ENCODE results near the gene TBATA.

TBATA gene

DNA sequence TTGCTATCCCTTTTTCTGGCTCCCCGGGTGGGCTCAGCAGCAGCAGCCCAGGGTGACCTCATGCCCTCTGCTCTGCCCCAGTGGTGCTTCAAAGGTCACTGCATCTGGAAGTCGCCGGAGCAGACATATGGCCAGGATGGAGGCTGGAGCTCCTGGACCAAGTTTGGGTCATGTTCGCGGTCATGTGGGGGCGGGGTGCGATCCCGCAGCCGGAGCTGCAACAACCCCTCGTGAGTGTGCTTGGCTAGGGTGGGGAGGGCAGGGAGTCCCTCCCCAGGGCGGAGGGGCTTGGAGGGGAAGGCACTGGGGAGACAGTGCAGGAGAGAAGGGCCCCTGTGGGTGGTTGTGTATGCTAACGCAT, 46.4 kb downstream of the TBATA start:
- DNase-seq (ENCODE audit: low read depth), result no peak
- TF ChIP-seq, protein P1, sequence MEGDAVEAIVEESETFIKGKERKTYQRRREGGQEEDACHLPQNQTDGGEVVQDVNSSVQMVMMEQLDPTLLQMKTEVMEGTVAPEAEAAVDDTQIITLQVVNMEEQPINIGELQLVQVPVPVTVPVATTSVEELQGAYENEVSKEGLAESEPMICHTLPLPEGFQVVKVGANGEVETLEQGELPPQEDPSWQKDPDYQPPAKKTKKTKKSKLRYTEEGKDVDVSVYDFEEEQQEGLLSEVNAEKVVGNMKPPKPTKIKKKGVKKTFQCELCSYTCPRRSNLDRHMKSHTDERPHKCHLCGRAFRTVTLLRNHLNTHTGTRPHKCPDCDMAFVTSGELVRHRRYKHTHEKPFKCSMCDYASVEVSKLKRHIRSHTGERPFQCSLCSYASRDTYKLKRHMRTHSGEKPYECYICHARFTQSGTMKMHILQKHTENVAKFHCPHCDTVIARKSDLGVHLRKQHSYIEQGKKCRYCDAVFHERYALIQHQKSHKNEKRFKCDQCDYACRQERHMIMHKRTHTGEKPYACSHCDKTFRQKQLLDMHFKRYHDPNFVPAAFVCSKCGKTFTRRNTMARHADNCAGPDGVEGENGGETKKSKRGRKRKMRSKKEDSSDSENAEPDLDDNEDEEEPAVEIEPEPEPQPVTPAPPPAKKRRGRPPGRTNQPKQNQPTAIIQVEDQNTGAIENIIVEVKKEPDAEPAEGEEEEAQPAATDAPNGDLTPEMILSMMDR (IDR thresholded peaks at IDR 0.05; ENCODE audit: control insufficient read depth, insufficient read depth, low read depth, low read length, missing control alignments), result no peak
- no peak overlapping the region for H3K4me3 ChIP-seq (ENCODE audit: control insufficient read depth, low read depth, low read length)

DNA sequence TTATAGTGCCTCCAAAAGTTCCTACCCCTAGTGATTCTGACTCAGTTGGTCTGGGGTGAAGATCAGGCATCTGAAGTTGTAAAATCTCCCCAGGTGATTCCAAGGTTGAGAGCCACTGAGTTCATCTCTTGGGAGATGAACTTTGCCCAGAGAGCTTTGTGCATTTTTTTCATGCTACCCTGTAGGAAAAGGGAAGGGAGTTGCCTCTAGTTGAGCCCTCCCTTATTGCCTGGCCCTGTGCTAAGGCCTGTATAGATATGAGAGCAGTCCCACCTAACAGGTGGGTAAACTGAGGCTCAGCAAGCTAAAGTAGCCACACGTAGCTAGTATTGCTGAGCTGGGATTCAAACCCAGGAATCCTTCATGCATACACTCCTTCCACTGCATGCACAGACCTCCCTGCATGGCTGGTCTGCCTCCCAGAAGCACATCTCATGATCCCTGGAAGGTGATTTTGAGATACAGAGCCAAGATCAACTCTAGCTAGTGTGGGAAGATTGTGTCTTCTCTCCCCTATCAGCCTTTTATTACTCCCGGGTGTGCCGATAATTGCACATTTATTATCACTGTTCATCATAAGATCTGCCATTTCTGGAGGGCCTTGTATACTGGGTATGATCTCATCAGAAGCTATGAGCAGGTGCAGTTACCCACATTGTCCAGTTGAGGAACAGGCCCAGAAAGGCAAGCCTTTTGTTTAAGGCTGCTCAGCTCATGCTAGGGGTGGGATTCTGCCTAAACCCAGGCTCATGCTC, 47.0 kb downstream of the TBATA start:
- H3K4me3 ChIP-seq (ENCODE audit: control insufficient read depth, low read depth, low read length), result no peak overlapping the region
- no peak for DNase-seq (ENCODE audit: low read depth)
- TF ChIP-seq, protein P1 (IDR thresholded peaks at IDR 0.05; ENCODE audit: control insufficient read depth, insufficient read depth, low read depth, low read length, missing control alignments), result no peak

DNA sequence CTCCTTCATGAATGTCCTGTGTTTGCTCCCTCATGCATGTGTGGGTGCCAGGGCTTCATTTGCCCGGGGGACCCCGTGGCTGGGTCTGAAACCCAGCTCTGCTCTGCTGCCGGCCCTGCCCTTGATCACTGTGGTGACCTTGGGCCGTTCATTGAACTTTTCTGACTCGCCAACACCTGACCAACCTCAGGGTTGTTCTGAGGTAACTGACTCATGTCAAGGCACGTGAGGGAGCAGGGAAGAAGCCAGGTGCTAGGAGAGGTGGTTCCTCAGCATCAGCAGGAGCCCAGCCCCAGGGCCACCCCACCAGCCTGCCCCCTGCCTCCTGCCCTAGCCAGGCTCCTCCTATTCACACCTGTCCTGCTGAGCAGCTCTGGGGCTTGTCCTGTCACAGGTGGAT, 47.9 kb downstream of the TBATA start:
- no peak overlapping the region for H3K4me3 ChIP-seq (ENCODE audit: control insufficient read depth, low read depth, low read length)
- TF ChIP-seq, protein P1 (IDR thresholded peaks at IDR 0.05; ENCODE audit: control insufficient read depth, insufficient read depth, low read depth, low read length, missing control alignments), result no peak
- DNase-seq (ENCODE audit: low read depth), result no peak

DNA sequence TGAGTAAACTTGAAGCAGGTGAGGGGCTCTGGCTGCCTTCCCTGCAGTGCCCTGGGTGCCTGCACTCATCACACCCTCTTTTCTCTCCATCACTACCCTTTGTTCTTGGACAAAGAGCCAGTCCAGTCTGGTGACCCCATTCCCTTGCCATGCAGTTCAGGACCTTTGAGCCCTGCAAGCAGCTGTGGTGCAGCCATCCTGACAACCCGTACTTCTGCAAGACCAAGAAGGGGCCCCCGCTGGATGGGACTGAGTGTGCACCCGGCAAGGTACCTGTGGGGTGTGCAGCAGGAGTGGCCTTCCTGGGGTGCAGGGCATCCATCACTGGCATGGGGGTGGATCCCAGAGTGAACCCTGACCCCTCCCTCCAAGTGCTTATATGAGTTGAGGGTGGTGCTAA, 48.7 kb downstream of the TBATA start:
- TF ChIP-seq, protein P1 (IDR thresholded peaks at IDR 0.05; ENCODE audit: control insufficient read depth, insufficient read depth, low read depth, low read length, missing control alignments), result no peak
- no peak for DNase-seq (ENCODE audit: low read depth)
- H3K4me3 ChIP-seq (ENCODE audit: control insufficient read depth, low read depth, low read length), result no peak overlapping the region

DNA sequence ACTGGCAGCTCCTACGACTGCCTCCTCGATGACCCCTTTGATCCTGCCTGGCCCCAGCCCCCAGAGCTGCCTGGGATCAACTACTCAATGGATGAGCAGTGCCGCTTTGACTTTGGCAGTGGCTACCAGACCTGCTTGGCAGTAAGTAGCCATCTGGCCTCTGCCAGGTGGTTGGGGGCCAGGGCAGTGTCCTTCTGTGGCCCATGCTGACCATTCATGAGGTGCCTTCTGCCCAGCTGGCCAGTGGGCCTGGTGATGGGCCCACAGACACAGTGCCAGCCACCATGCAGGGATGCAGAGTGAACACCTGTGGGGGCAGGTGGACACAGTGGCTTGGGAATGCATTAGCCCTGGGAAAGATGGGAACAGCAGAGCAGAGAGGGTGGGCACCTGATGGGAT, 50.0 kb downstream of the TBATA start:
- H3K4me3 ChIP-seq (ENCODE audit: control insufficient read depth, low read depth, low read length), result no peak overlapping the region
- TF ChIP-seq, protein P1 (IDR thresholded peaks at IDR 0.05; ENCODE audit: control insufficient read depth, insufficient read depth, low read depth, low read length, missing control alignments), result no peak
- DNase-seq (ENCODE audit: low read depth), result no peak

DNA sequence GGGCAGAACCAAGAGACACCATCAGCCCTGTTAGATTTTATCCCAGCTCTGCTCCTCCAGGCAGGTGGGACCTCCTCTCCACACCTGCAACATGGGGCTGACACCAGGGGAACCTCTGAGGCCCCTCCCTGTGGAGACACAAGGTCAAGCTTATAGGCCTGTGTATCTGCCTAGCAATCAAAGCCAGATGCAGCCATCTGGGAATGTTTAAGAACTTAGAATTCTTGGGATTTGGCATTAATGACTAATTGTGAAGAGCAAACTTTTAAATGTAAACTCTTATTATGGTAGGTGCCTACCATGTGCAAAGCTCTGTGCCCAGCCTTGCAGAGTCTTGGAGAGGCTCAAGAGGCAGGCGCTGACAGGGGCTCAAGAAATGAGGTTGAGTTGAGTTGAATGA, 52.1 kb downstream of the TBATA start:
- TF ChIP-seq, protein P1 (IDR thresholded peaks at IDR 0.05; ENCODE audit: control insufficient read depth, insufficient read depth, low read depth, low read length, missing control alignments), result no peak
- DNase-seq (ENCODE audit: low read depth), result no peak
- no peak overlapping the region for H3K4me3 ChIP-seq (ENCODE audit: control insufficient read depth, low read depth, low read length)

Measured in AG09309 (cell line).